ENCODE results near the gene TRIM65. TPM values are rescaled to one million over a fixed set of nuclear protein-coding genes. Genes with fewer than 3 reads are reported as not detected.

Gene TRIM65
- total and polyA plus RNA-seq, 2 of the 13 experiments (the other 11 are each of a cell fraction or from before 2014, with no cell fraction given): 10.3 to 22.4 TPM

- no peak for TF ChIP-seq ZUFSP (CRISPR knock-in tag; IDR thresholded peaks at IDR 0.05; ENCODE audit: borderline replicate concordance)
- TF ChIP-seq NR0B2 (CRISPR knock-in tag; IDR thresholded peaks at IDR 0.05): no peak
- peak; percentile 76; the same call in 1 of the 2 replicates for TF ChIP-seq ZNF280D (CRISPR knock-in tag; IDR thresholded peaks at IDR 0.05)
- TF ChIP-seq ZNF776 (CRISPR knock-in tag; IDR thresholded peaks at IDR 0.05): no peak
- no peak for TF ChIP-seq ZNF44 (CRISPR knock-in tag; IDR thresholded peaks at IDR 0.05)
- TF ChIP-seq ARID5B (CRISPR knock-in tag; IDR thresholded peaks at IDR 0.05): peak; percentile 50; the same call in 1 of the 2 replicates
- TF ChIP-seq JDP2 (CRISPR knock-in tag; IDR thresholded peaks at IDR 0.05; ENCODE audit: borderline replicate concordance): no peak
- peak; percentile 98 for TF ChIP-seq ZBTB7B (CRISPR knock-in tag; IDR thresholded peaks at IDR 0.05)
- no peak for TF ChIP-seq ETS1 (CRISPR knock-in tag; IDR thresholded peaks at IDR 0.05)
- TF ChIP-seq PTBP1 (IDR thresholded peaks at IDR 0.05; ENCODE audit: low read depth, low read length, poor library complexity, severe bottlenecking): no peak
- TF ChIP-seq ZKSCAN1 (IDR thresholded peaks at IDR 0.05; ENCODE audit: low read length): no peak
- peak; percentile 81; the same call in 1 of the 2 replicates for TF ChIP-seq ZNF34 (CRISPR knock-in tag; IDR thresholded peaks at IDR 0.05; ENCODE audit: borderline replicate concordance)
- TF ChIP-seq CAMTA2 (CRISPR knock-in tag; IDR thresholded peaks at IDR 0.05; ENCODE audit: borderline replicate concordance): no peak
- TF ChIP-seq ZNF296 (CRISPR knock-in tag; conservative IDR thresholded peaks at IDR 0.05): no peak; the same call in 1 of the 2 replicates
- TF ChIP-seq NR1H2 (CRISPR knock-in tag; IDR thresholded peaks at IDR 0.05; ENCODE audit: borderline replicate concordance, low read depth): no peak
- no peak for TF ChIP-seq MTERF4 (CRISPR knock-in tag; IDR thresholded peaks at IDR 0.05)
- TF ChIP-seq TCF7 (IDR thresholded peaks at IDR 0.05; ENCODE audit: low read depth): no peak
These were observed 18.4 kb downstream of the TRIM65 start, which contains the start of gene TRIM47 (continued) for GRCh38 chr17:75878174-75878998.

Measured in HepG2 (cell line).